NCI-H1105 treated with DMSO at 0.1 percent for 48 hours (cell line): ENCODE results near the gene DNM2.

ENCODE experiments used
- DNase-seq: peaks from one replicate; lab custom pipeline; 2025; lab: John Stamatoyannopoulos, UW

DNM2 gene

GRCh38 chr19:10691178-10691881, 26.5 kb upstream of the DNM2 start:
- no peak for DNase-seq

GRCh38 chr19:10691883-10692282, 26.0 kb upstream of the DNM2 start:
- DNase-seq: no peak

GRCh38 chr19:10692673-10693264, 25.1 kb upstream of the DNM2 start:
- DNase-seq: no peak

- DNase-seq: peak; percentile 42
Observed at GRCh38 chr19:10694706-10695307, 23.1 kb upstream of the DNM2 start.

- peak; percentile 98 for DNase-seq
Observed at GRCh38 chr19:10695401-10696398, 22.2 kb upstream of the DNM2 start.

GRCh38 chr19:10699650-10700335, 18.1 kb upstream of the DNM2 start:
- DNase-seq: peak; percentile 19

- peak; percentile 13 for DNase-seq
Observed at GRCh38 chr19:10701955-10702525, 15.8 kb upstream of the DNM2 start.

GRCh38 chr19:10706990-10707389, 10.9 kb upstream of the DNM2 start:
- no peak for DNase-seq

GRCh38 chr19:10707440-10707839, 10.4 kb upstream of the DNM2 start:
- no peak for DNase-seq

- DNase-seq: no peak
Observed at GRCh38 chr19:10708291-10708690, 9.6 kb upstream of the DNM2 start.

GRCh38 chr19:10712045-10712444, 5.8 kb upstream of the DNM2 start:
- DNase-seq: no peak

GRCh38 chr19:10712754-10713153, 5.1 kb upstream of the DNM2 start:
- DNase-seq: no peak

- DNase-seq: no peak
Observed at GRCh38 chr19:10713317-10713716, 4.6 kb upstream of the DNM2 start.

GRCh38 chr19:10717054-10717355, 874 bp upstream of the DNM2 start:
- DNase-seq: no peak

- no peak for DNase-seq
Observed at GRCh38 chr19:10718205-10719196, 622 bp downstream of the DNM2 start.

- no peak for DNase-seq
Observed at GRCh38 chr19:10719466-10719961, 1.6 kb downstream of the DNM2 start.

- no peak for DNase-seq
Observed at GRCh38 chr19:10720607-10721125, 2.8 kb downstream of the DNM2 start.

- no peak for DNase-seq
Observed at GRCh38 chr19:10723591-10723990, 5.7 kb downstream of the DNM2 start.

- DNase-seq: no peak
Observed at GRCh38 chr19:10724573-10725071, 6.7 kb downstream of the DNM2 start.

GRCh38 chr19:10725415-10725814, 7.5 kb downstream of the DNM2 start:
- DNase-seq: no peak
